ENCODE data around the gene WFDC9.
"Not testable (repeated sequence)": the region's sequence is repeated elsewhere in the genome, so short reads cannot be mapped to it uniquely, and the experiment has no call there.

The WFDC9 gene

DNA sequence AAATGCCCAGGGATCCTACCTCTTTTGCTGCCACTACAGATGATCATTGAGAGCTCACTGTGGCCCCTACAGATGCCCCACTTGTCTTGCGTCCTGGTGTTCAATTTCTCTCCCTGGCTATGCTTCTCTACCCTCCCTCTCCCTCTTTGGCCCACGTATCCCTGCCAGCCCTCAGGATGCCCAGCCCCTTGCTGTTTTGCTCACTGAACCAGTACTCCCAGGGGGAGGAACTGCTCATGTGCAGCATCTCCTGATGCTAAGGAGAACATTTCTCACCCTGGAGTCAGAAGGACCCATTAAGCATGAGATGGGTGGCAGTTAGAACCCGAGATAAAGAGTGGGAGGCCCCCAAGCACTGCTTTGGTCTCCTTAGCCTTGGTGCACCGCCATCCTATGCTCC is at the start of gene WFDC9:
TSS of gene WFDC9 (minus strand) at position 101 of the 400 bp plus-strand sequence. CDS start 21,103 bp downstream, outside the sequence.
- DNase-seq, result no peak

DNA sequence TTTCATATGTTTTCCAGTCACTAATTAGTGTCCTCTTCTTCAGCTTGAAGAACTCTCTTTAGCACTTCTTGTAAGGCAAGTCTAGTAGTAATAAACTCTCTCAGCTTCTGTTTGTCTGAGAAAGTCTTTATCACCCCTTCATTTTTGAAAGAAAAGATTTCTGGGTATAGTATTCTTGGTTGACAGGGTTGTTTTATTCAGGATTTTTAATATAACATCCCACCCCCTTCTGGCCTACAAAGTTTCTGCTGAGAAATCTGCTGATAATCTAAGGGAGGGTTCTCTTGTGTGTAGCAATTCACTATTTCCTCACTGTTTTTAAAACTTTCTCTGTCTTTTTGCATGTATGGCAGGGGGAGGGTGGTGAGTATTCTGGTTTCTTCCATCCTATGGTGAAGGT is 48.6 kb upstream of the WFDC9 start:
- DNase-seq, result no peak

DNA sequence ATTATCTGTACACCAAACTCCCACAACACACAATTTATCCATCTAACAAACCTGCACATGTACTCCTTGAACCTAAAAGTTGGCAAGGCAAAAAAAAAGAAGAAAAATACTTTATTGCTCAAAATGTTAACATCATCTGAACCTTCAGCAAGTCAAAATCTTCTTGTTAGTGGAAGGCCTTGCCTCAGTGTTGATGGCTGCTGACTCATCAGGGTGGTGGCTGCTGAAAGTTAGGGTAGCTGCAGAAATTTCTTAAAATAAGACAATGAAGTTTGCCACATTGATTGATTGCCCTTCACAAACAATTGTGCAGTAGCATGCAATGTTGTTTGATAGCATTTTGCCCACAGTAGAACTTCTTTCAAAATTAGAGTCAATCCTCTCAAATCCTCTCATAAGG is 41.7 kb upstream of the WFDC9 start:
- DNase-seq, result no peak

DNA sequence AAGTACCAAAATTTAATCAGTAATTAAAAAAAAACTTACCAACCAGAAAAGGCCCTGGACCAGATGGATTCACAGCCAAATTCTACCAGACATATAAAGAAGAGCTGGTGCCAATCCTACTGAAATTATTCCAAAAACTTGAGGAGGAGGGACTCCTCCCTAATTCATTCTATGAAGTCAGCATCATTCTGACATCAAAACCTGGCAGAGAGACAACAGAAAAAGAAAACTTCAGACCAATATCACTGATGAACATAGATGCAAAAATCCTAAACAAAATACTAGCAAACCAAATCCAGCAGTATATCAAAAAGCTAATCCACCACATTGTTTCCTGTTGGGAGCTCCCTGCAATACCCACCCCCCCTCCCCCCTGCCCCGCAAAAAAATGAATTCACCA is 39.1 kb upstream of the WFDC9 start, which contains the start of gene WFDC11:
TSS of gene WFDC11 (minus strand) at position 101 of the 400 bp plus-strand sequence. CDS start 19,639 bp downstream, outside the sequence.
- DNase-seq, result no peak

DNA sequence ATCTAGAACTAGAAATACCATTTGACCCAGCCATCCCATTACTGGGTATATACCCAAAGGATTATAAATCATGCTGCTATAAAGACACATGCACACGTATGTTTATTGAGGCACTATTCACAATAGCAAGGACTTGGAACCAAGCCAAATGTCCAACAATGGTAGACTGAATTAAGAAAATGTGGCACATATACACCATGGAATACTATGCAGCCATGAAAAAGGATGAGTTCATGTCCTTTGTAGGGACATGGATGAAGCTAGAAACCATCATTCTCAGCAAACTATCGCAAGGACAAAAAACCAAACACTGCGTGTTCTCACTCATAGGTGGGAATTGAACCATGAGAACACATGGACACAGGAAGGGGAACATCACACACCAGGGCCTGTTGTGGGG is 26.0 kb upstream of the WFDC9 start:
- not testable (repeated sequence) for DNase-seq

DNA sequence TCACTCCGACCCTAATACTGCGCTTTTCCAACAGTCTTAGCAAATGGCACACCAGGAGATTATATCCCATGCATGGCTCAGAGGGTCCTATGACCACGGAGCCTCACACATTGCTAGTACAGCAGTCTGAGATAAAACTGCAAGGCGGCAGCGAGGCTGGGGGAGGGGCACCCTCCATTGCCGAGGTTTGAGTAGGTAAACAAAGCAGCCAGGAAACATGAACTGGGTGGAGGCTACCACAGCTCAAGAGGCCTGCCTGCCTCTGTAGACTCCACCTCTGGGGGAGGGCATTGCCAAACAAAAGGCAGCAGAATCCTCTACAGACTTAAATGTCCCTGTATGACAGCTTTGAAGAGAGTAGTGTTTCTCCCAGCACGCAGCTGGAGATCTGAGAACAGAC is 20.6 kb upstream of the WFDC9 start:
- not testable (repeated sequence) for DNase-seq

DNA sequence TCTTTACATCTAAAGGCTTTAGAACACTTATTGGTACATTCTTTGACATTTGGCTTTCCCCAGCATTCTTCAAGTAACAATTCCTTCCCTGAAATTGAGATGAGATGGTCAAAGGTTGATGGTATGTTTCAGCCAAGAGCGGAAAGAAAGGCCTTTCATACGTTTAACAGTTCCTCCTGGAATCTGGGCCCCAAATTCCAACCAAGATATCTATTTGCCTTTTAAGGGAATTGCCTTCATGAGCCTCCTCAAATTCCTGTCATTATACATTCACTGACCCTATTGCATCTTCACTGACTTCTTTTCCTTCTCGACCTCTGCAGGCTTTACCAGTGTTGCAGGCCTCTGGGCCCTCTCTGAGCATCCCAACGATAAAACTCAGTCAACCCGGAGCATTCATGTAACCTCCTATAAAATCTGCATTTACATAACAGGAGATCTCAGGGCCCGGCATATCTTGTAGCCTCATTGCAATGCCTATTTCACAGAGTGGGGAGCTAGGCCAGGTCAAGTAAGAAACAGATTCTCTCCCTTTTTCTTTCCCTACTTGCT is 18.3 kb upstream of the WFDC9 start:
- no peak for DNase-seq

DNA sequence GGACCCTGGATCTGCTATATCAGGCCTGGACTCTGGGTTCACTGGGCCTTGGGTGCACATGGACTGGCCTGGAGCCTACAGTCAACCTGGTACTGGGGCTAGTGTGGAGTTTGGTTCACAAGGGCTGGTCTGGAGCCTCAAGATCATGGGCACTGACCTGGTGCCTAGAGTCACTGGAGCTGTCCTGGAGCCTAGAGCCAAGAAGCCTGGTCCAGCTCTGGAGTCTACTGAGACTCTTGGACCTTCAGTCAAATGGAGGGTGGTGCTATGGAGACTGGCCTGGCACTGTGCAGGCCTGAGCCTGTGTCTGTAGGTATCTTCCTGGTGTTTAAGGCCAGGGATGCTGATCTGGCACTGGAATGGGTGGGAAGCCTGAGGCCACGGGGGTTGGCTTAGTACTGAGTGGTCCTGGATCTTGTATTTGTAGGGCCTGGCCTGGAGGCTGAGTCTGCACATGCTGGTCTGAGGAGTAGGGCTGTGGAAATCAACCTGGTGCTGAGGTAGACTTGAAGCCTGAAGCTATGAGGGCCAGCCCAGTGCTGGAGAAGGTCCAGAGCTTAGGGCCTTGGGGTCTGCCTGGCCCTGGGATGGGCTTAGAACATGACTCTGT is 16.5 kb upstream of the WFDC9 start:
- no peak for DNase-seq

DNA sequence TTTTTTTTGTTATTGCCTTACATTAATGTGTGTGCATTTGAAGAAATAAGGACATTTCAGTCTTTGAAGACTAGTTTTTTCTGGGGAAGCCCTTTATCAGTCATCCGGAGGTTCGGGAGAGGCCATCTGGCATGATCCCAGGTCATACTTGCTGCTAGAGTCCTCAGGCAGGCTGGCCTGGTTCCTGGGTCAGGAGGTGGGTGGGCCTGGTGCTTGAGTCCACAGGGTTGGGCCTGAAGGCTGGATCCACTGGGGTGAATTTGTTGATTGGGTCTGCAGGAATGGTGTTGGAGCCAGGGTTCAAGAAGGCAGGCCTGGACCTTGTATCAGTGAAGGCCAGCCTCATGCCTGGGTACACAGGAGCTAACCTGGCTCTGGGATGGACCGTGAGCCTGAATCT is 15.8 kb upstream of the WFDC9 start:
- DNase-seq, result no peak

DNA sequence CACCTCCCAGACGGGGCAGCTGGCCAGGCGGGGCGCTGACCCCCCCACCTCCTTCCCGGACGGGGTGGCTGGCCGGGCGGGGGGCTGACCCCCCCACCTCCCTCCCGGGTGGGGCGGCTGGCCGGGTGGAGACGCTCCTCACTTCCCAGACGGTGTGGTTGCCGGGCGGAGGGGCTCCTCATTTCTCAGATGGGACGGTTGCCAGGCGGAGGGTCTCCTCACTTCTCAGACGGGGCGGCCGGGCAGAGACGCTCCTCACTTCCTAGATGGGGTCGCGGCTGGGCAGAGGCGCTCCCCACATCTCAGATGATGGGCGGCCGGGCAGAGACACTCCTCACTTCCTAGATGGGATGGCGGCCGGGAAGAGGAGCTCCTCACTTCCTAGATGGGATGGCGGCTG is 14.8 kb upstream of the WFDC9 start:
- DNase-seq, result not testable (repeated sequence)

DNA sequence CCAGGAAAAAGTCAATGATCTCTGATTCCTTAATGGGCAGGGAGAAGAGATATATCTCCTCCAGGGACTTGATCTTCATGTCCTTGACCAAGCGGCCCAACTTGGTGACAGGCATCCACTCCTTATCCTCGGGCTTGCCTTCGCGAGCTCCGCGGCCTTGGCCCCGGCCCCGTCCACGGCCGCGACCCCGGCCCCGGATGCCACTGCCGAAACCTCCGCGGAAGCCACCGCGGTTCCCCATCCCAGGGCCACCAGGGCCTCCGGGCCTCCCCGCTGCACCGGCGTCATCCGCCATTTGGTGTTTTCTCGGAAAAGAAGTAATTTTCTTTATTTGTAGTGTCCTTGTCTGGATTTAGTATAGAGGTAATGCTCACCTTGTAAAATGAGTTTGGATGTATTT is 10.0 kb upstream of the WFDC9 start:
- not testable (repeated sequence) for DNase-seq

DNA sequence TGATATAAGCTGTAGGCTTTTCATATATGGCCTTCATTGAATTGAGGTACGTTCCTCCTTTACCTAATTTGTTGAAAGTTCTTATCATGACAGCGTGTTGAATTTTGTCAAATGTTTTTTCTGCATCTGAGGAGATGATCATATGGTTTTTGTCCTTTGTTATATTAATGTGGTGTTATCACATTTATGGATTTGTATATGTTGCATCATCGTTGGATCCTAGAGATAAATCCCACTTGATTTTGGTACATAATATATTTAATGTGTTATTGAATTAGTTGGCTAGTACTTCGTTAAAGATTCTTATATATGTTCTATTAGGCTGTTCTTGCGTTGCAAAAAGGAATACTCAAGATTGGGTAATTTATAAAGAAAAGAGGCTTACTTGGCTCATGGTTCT is 8.6 kb upstream of the WFDC9 start:
- DNase-seq, result no peak

DNA sequence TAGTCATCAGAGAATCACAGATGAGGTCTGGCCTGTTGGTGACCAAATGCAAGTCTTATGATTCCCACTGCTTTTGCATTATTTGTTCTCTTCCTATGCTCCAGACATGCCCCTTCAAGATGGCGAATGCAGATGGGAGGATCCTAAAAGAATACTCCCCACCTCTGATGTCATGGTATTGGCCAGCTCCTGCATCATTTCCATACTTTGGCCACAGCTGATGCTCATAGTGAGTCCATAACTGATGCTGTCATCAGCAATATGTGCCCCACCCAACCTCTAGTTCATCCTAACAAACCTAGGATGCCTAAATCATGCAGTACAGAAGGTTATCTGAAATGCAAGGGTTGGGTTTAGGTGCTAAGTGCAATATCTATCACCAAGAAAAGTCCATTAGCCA is 5.4 kb upstream of the WFDC9 start:
- no peak for DNase-seq

DNA sequence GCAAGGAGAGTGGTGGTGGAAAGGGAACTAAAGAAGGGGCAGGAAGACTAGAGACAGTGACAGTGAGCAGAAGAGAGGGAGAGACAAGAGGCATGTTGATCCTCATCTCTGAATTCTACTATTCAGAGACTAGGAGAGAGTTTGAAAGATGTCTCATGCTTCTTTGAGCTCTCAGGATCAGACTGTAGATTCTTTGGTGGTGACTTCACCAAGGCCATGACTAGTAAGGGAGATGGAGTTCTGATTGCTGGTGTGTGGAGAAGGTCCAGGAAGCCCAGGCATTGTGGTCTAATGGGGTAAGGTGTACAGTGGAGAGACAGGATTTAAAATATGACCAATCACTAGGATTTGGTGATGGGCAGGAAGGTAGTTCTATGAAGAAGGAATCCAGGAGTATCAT is 713 bp downstream of the WFDC9 start:
- no peak for DNase-seq

DNA sequence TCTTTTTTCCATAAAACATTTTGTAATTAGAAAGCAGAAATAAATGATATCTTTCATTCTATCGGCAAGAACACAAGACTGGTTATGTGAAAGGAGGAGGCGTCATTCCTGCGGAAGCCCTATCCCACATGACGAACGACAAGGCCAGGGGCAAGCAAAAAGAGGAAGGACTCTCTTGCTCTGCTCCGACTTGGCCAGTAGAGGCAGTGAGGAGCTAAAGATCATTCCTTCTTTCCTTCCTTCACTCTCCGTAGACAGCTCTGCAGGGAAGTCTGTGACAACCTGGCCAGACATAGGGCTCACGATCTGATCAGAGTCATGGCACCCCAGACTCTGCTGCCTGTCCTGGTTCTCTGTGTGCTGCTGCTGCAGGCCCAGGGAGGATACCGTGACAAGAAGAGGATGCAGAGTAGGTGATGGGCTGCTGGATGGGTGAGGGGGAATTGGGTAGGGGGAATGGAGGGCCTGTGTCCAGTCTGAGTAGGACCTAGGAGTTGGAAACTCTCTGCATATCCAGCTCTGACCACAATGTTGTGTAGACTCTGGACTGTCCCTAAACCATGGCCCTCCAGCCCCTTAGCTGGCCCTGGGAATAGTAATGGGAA is 1.5 kb downstream of the WFDC9 start, which contains the start of gene WFDC10A:
TSS of gene WFDC10A (plus strand) at position 244 of the 605 bp plus-strand sequence. CDS start at position 319, 75 bp downstream.
- DNase-seq, result peak; percentile 23

DNA sequence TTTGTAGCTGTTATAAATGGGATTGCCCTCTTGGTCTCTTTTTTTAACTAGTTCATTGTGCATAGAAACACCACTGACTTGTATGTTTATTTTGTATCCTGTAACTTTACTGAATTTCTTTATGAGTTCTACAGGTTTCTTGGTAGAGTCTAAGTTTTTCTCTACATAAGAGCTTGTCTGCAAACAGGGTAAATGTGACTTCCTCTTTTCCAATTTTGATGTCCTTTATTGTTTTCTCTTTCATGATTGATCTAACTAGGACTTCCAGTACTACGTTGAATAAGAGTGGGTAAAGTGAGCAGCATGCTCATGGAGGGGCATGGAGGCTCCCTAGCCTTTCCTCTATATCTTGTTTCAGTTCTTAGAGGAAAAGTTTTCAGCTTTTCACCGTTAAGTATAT is 4.5 kb downstream of the WFDC9 start:
- no peak for DNase-seq

DNA sequence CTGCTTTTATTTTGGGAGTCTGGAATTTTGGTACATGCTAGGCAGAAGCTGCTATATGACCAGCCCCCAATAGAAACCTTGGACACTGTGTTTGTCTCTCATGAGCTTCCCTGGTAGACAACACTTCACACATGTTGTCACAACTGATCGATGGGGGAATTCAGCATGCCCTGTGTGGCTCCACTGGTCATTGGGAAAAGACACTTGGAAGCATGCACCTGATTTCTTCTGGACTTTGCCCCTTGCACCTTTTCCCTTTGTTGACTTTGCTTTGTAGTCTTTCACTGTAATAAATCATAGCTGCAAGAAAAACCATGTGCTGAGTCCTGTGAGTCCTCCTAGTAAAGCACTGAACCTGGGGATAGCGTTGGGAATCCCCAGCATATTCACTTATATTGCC is 9.5 kb downstream of the WFDC9 start:
- no peak for DNase-seq

DNA sequence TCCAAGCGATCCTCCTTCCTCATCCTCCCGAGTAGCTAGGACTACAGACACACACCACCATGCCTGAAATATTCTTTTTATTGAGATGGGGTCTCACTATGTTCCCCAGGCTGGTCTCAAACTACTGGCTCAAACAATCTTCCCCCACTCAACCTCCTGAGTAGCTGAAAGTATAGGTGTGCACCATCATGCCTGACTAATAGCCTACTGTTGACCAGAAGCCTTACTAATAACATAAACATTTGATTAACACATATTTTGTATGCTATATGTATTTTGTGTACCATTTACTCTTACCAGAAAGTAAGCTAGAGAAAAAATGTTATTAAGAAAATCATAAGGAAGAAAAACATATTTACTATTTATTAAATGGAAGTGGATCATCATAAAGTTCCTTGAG is 13.5 kb downstream of the WFDC9 start:
- DNase-seq, result no peak

DNA sequence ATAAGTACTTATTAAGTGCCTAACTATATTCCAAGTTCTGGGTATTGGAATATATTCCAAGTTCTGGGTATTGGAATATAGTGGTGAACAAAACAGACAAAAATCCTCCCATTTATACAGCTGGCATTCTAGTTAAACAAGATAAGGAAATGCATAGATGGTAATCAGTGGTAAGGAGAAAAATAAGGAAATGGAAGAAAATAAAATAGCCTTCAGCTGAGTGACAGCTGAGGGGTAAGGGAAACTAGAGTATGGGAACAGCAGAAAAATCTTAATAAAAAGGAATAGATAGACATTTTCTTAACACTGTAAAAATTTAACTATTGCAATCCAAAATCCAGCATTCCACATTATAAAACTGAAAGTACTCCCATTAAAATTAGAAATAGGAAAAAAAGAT is 18.8 kb downstream of the WFDC9 start:
- no peak for DNase-seq

DNA sequence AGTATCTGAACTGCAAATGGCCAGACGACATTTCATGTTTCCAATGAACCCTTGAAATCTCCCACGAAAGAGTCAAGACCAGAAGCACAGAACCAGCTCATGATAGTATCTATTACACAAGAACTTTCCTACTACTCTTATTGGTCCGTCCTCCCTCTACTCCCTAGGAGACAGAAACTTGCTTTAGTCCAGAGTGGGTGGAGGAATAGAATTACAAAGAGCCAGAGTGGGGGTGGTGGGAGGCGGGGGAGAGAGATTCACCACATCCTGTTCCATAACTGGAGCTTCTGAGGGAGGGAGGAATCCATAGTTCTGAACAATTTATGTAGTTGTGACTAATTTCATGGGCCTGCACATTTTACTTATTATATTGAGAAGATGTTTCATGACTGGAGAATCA is 20.0 kb downstream of the WFDC9 start:
- DNase-seq, result peak; percentile 55

DNA sequence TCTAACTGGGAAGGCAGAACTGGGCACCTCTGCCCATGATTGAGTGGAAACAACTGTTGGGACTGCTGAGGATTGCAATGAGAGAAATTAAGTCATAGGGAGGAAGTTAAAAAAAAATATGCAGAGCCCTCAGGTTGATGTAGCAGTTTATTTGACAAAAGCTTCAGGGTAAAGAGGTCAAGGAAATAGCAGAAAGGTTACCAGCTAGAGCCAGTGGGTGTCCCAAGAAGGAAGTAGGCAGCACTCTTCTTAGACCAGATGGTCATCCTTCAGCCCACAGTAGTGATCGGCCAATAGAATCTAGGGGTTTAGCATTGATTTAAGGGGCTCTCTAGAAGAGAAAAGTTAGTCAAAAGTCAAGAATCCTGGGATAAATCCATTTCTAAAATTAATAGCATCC is 23.3 kb downstream of the WFDC9 start:
- no peak for DNase-seq

DNA sequence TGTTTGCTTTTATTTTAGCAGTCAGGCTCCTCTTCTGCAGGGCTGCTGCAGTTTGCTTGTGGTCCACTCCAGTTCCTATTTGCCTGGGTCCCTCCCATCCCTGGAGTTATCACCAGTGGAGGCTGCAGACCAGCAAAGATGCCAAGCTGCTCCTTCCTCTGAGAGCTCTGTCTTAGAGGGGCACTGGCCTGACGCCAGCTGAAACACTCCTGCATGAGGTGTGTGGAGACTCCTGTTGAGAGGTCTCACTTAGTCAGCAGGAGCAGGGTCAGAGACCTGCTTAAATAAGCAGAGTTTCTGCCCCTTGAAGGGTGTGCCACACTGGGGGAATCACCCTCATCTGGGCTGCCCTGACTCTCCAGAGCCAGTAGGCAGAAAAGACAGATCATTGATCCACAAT is 35.8 kb downstream of the WFDC9 start:
- no peak for DNase-seq

DNA sequence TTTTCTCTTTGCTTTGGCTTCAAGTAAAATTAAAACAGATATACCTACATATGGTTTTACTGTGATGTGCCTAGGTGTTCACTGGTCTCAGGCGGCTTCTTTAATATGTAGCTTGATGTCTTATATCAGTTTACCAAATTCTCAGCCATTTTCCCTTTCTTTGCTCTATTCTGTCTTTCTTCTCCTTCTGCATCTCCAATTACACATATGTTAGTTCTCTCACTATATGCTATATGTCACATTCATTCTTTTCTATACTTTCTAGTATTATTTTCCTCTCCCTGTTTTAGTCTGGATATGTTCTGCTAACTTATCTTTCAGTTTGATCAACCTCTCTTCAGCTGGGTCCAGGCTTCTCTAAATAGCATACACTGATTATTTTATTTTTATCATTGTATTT is 37.6 kb downstream of the WFDC9 start:
- DNase-seq, result no peak

DNA sequence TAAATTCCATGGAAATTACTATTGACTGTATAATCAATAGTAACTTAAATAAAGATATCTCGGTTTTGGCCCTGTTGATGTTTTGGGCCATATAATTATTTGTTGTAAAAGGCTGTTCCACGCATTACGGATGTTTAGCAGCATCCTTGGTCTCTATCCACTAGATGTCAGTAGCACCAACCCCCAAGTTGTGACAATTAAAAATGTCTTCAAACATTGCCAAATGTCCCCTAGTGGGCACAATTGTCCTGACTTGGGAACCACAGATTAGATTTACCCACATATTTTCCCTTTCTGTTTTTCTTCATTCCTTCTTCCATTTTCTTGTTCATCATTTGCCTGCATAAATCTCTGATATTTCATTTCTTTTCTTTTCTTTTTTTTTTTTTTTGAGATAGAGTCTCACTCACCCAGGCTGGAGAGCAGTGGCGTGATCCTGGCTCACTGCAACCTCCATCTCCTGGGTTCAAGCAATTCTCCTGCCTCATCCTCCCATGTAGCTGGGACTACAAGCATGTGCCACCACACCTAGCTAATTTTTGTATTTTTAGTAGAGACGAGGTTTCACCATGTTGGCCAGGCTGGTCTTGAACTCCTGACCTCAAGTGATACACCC is 38.4 kb downstream of the WFDC9 start:
- DNase-seq, result peak; percentile 59
